Measurements from ENCODE around the gene WDR27.

DNA sequence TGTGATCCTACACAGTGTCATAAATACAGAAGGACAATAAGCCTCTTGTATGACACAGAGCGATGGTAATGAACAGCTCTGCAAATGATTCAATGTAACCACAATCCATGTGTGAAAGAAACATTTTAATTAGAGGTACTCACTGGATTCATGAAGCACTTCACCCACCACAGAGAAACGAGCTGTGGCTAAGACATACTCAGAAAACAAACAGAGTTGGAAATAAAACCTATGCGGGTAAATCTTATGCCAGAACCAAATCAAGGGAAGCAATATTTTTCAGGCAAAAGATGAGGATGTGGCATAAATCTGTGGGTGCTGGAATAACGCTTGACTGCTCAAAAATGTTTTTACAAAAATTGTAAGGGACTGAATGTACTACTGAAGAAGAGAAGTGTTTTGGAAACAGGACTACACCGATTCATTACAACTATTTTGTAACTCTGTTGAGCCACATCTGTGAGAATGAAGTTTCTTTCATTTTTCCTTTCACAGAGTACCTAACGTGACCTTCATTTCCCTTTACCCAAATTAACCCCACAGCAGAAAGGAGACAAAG is 112.1 kb downstream of the WDR27 start:
- TF ChIP-seq, protein P1, sequence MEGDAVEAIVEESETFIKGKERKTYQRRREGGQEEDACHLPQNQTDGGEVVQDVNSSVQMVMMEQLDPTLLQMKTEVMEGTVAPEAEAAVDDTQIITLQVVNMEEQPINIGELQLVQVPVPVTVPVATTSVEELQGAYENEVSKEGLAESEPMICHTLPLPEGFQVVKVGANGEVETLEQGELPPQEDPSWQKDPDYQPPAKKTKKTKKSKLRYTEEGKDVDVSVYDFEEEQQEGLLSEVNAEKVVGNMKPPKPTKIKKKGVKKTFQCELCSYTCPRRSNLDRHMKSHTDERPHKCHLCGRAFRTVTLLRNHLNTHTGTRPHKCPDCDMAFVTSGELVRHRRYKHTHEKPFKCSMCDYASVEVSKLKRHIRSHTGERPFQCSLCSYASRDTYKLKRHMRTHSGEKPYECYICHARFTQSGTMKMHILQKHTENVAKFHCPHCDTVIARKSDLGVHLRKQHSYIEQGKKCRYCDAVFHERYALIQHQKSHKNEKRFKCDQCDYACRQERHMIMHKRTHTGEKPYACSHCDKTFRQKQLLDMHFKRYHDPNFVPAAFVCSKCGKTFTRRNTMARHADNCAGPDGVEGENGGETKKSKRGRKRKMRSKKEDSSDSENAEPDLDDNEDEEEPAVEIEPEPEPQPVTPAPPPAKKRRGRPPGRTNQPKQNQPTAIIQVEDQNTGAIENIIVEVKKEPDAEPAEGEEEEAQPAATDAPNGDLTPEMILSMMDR (IDR thresholded peaks at IDR 0.05), result no peak
- no peak for TF ChIP-seq POLR2AphosphoS5 (IDR thresholded peaks at IDR 0.05)

Measured in prostate gland (tissue), 2 donors.